ENCODE results near the gene CSMD2.

The CSMD2 gene

DNA sequence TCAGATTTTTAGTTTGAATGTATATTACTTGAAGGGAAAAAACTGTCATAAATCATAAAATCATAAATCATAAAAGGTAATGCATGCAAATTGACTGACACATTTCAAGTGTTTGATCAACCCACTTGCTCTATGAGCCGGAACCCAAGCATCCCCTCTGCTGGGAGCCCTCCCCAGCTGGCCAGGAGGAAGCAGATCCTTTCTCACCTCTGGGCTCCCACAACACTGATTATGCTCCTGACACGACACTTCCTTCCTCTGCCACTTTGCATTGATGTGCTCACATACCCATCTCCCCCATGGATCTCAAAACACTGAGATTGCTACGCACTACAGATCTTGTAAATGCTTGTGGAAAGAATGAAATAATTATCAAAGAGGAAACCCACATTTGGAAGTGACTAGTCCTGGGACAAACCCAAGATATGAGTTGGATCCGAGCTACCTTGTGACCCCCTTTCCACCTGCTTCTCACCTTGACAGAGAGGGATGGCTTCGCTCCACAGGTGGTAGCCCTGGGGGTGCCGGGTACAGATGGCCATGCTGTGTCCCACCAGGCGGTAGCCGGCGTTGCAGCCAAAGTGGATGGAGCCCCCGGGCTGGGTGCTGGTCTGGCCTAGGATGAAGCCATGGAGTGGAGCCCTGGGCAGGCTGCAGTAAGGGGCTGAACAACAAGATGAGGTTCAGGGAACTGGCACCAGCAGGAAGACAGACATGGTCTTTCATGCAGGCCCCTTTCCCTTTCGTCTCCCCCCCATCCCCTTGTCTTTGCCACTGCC, 588.0 kb downstream of the CSMD2 start:
- DNase-seq: no peak

DNA sequence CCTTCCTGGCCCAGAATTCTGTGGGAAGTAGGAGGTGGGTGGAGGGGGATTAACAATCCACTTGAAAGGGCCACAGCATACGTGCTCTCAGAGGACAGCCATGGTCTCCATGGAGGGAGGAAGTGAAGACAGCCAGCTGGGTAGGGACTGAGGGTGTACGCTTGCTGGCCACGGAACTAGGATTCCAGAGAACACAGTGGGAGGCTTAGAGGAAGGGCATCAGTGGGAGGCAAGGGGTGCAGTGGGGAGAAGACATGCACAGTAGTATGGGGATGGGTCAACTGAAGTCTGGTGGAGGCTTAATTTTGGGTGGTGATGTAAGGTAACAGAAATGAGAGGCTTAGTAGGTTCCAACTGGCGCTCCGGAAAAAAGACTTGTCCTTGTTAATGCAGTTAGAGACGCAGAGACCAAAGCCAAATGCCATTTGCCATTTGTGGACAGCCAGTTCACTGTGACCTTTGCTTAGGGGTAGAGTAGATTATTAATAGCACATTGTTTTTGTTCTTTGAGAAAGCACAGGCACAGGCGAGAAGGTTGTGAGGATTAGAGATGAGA, 589.6 kb downstream of the CSMD2 start:
- no peak for DNase-seq

DNA sequence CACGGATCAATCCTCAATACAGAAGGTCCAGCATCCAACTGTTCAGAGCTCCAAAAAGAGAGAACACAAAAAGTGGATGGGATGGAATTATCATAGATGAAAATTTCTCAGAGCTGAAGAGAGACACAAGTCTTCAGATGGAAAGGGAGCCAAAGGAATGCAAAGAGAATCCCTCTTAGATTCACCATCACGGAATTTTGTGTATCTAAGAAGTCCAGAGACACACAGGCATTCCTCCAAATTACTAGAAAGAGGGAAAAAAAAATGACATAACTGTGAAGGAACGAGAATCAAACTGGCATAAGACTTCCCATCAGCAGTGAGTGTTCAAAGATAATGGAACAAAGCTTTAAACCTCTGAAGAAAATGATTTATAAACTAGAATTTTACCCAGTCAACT, 591.4 kb downstream of the CSMD2 start:
- DNase-seq: no peak

DNA sequence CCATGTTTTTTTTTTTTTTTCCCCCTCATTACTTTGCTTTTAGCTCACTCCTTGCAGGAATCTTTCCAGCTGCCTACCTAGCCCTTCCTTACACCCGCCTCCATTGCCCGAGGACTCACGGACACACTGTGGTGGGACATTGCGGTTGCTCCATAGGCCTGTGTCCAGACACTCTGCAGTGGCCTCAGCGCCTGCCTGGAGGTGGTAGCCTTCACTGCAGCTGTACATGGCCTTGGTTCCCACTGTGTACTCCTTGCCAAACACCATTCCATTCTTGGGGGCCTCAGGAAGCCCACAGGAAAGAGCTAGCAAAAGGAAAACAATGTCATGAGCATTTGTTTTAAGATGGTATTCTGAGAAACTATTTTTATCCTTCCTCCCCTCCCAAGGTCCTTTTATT, 592.6 kb downstream of the CSMD2 start:
- DNase-seq: no peak

DNA sequence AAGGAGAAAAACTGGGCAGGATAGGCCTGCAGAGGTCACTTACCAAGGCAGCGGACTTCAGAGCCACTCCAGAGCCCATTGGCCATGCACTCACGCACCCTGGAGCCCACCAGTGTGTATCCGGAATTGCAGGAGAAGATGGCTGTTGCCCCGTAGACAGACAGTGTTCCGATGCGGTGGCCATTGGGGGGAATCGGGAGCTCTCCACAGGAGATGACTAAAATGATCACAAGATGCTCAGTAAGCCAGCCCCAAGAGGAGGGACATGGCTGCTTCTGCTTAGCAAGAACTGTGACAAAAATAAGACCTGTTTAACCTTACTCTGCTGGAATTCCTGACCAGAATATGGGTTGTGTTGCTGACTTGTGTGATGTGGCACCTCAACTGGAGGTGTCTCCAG, 595.7 kb downstream of the CSMD2 start:
- DNase-seq: no peak

DNA sequence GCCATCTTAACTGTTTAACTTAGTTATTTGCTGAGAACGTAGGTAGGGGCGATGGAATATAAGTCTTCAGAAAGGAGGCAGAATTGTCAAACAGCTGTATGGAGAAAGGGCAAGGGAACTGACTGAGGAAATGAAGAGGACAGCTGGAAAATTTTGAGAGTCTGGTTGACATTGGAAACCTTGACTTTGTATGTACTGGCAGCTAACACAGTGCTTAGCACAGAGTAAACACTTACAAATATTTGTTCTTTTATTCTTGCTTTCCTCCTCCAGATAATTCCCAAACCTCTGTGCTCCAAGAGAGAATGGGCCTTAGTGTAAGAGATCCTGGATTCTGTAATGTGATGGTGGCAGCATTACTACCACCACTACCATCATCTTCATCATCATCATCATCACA, 601.3 kb downstream of the CSMD2 start:
- no peak for DNase-seq

DNA sequence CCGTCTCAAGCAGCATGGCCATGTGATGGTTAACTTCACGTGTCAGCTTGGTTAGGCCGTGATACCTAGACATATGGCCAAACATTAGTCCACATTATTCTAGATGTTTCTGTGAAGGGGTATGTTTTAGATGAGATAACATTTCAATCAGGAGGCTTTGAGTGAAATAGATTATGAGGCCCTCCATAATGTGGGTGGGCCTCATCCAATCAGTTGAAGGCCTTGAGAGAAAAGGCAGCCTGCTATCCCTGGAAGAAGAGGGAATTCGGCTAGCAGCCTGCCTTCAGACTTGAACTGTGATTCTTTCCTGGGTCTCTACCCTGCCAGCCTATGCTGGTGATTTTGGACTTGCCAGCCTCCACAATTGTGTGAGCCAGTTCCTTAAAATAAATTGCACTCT, 602.5 kb downstream of the CSMD2 start:
- DNase-seq: no peak

DNA sequence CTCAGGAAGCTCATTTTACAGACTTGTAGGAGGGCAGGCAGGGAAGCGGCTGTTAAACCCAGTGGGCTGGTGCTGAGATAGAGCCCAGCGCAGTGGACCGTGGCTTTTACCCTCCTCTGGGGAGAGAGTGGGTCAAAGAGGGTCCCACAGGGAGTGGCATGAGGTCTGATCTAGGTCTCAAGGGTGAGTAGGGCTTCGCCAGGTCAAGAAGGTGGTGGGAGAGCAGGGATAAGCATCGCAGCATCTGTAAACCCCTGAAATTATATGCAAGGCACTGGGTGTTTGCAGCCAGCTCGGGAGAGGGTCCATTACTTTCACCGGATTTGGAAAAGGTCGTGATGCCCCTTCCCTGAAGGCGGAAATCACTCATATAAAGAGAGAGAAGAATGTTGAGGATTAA, 603.5 kb downstream of the CSMD2 start:
- DNase-seq: no peak

DNA sequence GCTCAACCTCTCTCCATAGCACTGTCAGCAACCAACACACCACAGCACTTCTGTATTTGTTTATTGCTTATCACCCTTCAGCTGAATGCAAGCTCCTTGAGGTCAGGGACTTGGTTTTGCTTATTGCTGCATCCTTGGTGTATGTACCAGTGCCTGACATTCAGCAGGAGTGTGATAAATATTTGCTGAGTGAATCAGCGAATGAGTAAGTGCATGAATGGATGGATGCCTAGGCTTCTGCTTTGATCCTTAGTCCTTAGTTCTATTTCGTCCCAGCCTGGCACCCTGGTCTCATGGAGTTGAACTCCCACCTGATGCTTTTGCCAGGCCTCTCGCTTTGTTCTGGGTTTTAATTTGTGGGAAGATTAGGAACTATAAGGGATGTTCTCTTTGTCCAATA, 604.4 kb downstream of the CSMD2 start:
- DNase-seq: no peak

DNA sequence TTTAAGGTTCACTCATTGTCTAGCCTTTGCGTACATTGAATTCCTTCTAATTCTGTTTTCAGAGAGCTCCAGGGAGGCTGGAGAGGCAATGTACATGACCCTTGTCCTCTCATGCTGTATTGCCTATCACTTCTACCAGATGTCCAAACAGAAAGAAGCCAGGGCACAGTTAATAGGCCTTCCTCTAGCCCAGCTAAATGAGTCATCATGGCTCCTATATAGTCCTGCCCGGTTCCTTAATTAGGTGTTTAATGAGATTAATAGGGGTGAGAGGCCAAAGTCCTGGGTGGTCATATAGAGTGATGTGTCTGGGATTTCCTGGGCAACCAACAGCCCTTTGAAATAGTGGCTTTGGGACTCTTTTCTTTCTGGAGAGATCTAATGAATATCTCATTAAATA, 616.3 kb downstream of the CSMD2 start:
- DNase-seq: no peak

DNA sequence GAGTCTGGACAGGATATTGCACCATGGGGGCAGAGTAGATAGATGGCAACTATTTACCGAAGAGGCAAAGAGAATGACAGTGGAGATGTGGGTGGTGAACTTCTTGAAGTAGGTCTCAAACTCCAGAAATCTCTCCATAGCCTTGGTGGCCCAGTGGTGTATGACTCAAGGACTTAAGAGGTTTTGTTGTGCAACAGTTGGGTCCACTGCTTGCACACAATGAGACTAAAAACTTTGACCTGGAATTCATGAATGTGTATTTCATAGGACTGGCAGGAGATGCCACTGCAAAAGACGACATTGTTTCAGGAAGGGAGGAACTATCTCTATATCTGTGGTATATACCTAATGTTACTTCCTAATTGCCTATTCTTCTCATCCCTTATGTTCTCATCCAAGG, 616.7 kb downstream of the CSMD2 start:
- DNase-seq: no peak

DNA sequence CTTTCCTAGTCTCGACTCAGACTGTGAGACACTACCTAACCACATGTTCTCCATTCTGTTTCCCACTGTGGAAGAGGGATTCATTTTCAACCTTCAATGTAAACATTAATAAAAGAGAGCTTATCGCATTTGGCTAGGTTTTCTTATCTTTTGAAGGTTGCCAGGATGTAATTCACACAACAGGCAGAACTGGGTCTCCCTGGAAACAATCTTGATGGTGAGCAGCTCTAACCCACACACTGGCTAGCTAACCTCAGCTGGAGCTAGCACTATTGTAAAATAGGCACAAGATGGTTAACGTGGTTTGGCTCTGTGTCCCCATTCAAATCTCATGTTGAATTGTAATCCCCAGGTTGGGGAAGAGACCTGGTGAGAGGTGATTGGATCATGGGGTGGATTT, 617.5 kb downstream of the CSMD2 start:
- DNase-seq: no peak

DNA sequence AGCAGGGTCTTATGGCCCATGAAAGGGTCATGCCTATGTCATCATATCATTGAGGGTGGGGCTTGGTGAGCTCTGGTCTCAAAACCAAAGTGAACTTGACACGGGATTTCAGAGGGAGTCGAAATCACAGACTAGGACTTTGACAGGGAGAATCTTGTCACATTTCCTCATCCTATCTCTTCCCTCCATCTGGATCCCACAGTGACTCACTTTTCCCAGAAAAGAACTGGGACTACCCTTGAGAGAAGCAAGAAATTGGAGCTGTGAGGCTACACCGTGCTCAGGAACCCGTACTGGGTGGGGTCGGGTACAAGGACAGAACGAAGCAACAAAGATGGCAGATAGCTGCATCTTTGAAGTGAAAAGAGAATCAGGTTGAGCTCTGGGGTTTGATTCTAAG, 623.1 kb downstream of the CSMD2 start:
- no peak for DNase-seq

DNA sequence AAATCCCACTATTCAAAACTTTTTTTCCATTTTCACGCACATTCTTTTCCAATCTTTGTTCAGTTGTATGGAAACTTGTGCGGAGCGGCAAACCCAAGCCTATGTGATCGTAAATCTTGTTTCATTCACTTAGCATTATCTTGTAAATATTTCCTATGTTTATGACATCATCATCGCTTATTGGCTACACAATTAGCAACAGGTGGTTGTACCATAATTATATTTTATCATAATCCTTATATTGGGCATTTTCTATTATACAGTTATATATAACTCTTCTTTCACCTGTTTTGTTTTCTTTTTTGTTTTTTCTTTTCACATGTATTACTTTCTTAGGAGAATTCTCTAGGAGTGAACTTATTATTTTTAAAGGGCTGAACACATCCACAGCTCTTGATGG, 627.1 kb downstream of the CSMD2 start:
- DNase-seq: no peak

DNA sequence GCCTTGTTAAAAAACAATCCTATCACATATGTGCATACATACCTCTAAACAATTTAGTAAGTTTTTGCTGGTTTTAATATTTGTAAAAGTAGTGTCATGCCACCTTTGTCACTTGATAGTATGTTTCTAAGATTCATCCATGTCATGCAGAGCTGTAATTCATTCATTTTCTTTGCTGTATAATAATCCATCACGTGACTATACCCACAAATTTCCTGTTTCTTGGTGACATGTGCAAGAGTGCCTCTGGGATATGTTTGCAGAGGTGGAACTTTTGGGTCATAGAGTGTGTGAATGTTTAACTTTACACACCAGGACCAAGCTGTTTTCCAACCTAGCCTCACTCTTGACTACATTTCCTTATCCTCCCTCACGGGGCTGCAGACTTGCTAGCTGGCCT, 629.7 kb downstream of the CSMD2 start:
- no peak for DNase-seq

DNA sequence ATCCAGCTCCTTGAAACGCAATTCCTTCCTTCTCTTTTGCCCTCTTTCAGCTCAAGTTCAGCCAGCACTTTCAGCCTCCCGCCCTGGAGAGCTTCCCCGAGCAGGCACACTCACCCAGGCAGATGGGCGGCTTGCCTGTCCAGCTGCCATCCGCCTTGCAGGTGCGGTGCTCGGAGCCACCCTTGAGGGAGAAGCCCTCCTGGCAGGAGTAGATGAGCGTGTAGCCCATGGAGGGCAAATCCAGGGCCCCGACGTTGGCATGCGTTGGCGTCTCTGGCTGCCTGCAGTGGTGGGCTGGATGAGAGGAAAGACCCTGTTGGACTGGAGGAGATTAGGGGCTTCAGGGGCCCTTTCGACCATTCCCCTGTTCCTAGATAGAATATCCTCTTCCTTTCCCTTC, 632.1 kb downstream of the CSMD2 start:
- DNase-seq: no peak

DNA sequence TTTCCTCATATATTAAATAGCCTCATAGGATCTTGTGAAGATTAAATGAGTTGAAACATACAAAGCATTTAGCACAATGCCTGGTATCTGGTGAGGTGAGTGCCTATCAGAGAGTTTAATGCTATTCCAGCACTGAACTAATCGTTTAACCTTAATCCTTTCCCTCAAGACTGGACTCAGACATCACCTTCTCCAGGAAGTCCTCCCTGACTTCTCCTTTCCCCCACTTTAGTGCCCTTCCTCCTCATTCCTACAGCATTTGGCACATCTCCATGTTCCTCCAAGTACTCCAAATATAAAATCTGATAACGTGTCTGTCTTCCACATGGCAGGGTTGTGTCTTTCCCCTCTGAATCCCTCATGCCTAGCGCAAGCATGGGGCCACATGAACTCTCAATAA, 632.8 kb downstream of the CSMD2 start:
- no peak for DNase-seq

DNA sequence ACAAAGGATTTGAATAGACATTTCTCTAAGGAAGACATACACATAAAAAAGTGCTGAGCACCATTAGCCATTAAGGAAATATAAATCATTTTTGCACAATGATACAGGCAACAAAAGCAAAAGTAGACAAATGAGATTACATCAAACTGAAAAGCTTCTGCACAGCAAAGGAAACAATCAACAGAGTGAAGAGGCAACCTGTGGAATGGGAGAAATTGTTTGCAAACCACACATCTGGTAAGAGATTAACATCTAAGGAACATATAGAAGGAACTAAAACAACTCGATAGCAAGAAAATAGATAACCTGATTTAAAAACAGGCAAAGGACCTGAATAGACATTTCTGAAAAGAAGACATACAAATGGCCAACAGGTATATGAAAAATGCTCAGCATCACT, 635.1 kb downstream of the CSMD2 start:
- no peak for DNase-seq

DNA sequence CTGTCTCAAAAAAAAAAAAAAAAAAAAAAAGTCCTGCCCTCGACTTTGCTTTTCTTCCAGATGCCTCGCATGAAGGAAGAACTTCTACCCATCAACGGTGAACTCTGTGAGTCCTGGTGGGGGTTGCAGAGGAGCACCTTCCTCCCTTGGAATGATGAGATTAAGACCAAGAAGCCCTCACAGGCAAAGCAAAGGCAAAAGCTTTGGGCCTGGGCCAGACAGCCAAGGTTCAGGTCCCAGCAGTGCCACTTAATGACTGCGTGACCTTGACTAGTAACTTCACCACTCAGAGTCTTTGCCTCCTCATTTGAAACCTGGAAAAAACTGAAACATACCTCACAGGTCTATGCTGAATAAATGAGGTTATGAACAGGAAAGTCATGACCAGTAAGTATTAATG, 637.1 kb downstream of the CSMD2 start:
- no peak for DNase-seq

DNA sequence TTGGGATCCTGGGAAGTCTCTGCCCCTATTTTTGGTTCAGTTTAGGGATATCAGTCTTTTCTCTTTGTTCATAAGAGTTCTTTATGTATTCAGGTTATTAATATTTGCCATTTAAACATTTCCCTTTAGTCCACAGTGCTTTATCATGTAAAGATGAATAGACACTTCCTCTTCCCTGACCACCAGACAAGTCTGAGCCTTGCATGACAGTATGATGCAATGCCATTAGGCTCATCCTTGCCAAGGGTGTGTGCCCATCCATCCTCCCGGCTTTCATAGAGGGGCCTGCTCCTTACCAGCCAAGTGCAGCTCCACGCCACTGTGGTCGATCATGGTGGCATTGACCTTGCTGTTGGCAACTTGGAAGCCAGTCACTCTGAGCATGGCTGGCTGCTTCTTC, 640.4 kb downstream of the CSMD2 start:
- DNase-seq: no peak

DNA sequence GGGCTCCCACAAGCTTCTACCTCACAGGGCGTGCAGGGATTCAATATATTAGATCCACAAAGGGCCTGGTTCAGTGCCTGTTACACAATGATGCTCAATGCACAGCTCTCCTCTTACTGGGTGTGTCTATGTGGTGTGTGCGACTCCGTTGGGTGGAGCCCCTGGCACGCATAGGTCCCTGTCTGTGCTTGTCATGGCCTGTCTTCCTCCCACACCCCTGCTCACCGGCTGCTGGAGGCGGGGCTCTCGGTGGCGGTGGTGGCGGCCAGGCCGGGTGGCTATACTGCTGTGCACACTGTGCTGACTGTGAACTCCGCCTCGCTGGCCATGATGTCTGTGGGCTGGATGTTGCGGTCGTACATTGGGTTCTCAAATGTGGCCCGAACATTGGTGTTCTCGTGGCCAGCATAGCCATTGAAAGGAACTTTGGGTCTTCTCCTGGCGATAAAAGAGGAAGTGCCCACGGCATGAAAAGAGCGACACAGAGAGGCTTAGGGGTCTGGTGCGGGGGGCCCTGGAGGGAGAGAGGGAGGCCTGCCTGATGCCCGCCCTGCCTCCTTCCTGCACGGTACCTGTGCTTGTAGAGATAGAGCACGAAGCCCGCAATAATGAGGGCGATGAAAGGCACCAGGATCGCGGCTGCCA, 645.7 kb downstream of the CSMD2 start:
- DNase-seq: no peak

DNA sequence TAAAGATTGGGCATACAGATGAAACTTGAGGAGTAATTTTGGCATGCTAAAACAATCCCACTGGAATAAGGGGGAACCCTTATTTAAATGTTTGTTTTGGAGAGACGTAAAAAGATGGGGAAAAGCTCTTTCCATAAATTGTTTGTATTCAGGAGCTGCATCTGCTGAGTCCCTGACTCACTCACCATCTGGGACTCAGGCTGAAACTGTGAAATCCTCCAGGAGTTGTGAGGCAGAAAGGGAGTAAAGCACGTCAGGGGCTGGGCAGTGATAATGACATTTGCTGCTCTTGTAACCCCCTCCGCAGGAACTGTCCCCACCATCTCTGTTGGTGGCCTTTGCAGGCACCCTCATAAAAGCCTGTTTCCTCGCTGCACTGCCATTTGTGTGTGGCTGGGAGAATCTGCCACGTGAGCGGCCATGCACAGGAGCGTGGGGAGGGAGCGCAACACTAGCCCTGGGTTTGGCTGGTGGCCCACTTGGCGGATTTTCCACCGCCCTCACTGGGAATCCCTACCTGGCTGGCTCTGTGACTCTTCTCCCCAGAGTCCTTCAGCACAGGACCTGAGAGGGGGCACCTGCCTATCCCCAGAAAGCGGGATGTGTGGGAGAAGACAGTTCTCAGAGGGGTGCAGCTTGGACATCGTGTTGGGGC, 647.3 kb downstream of the CSMD2 start:
- DNase-seq: no peak

DNA sequence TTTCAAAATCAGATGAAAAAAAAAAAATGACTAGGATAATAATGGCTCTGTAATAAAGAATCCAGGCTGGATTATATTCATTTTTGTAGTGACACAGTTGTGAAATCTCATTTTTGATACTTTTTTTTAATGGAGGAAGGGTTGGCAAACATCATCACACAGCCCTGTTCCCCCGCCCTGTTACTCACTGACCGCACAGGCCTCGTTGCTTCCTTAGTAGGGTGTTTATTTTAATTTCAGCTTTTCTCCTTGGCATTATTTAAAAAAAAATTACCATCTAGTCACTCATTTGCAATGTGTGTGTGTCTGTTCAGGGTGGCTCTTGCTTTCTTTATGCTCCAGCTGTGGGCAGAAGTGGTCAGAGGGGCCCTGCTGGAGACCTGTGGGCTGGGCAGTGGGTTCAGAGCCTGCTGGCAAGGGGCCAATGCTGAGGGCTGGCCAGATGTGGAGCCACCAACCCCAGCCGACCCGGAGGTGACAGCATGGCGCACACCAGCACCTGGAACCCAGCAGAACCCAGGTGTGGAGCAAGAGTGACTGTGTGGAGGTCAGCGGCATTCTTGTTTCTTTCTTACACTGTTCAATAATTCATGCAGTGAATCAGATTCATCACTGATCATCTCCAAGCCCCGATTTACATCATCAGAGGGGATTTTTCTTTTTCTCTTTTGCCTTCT, 648.0 kb downstream of the CSMD2 start:
- no peak for DNase-seq

DNA sequence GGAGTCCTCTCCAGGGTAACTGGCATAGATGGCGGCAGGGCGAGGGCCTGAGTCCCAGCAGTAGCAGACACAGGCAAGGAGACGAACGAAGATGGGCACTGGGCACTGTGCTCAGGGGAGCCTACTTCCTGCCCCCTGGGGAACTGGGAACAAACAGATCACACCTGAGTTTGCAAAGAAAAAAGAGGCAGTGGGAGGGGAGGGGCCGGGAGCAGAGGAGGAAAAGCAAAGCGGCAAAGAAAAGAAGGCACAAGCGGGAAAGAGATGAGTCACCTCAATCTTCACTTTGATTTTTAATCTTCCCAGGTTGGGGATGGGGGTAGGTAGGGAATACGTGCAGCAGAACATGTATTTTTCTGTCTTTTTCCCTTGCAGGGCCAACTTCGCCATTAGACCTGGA, 648.6 kb downstream of the CSMD2 start:
- DNase-seq: no peak

All from NCI-H1105 treated with DMSO at 0.1 percent for 48 hours (cell line).